H1 (cell line): ENCODE data around the gene CNNM4.

ENCODE experiments used
- ATF2 ChIP-seq: IDR thresholded peaks from 2 replicates; pipeline ENCODE4 v1.6.1; 2012; ENCODE audit warnings: low read length, inconsistent platforms
- CTCF ChIP-seq, 3 experiments: IDR thresholded peaks; 1 replicate in 2 of 3; 2 replicates in 1 of 3; pipeline versions ENCODE4 v1.5.1 to v1.6.1; 2011; ENCODE audit warnings: low read length in 3 of 3, mild to moderate bottlenecking in 3 of 3, inconsistent platforms in 2 of 3, low read depth in 1 of 3, moderate library complexity in 1 of 3; ENCODE audit not compliant: insufficient read depth in 1 of 3; ENCODE audit errors: control extremely low read depth in 1 of 3
- EP300 ChIP-seq, 2 experiments: IDR thresholded peaks; 1 replicate in 1 of 2; 2 replicates in 1 of 2; pipeline ENCODE4 v1.6.1; 2011 to 2012; ENCODE audit warnings: low read depth in 2 of 2, low read length in 2 of 2, mild to moderate bottlenecking in 2 of 2, borderline replicate concordance in 1 of 2, inconsistent platforms in 1 of 2, moderate library complexity in 1 of 2
- EZH2 ChIP-seq: fragments of 200-600 bp; sonication (generic); IDR thresholded peaks from 2 replicates; pipeline ENCODE4 v1.7.1; 2012; ENCODE audit warnings: low read depth, mild to moderate bottlenecking, moderate library complexity, low read length, inconsistent platforms; ENCODE audit not compliant: severe bottlenecking
- JUN ChIP-seq: IDR thresholded peaks from 2 replicates; pipeline ENCODE4 v1.6.1; 2011; ENCODE audit warnings: low read depth, mild to moderate bottlenecking, improper control_type of control experiment, low read length
- SUZ12 ChIP-seq: fragments of 200-600 bp; sonication (generic); IDR thresholded peaks from 2 replicates; pipeline ENCODE4 v1.6.1; 2012; ENCODE audit warnings: mild to moderate bottlenecking, inconsistent platforms, low read length, moderate library complexity, mixed read lengths

DNA sequence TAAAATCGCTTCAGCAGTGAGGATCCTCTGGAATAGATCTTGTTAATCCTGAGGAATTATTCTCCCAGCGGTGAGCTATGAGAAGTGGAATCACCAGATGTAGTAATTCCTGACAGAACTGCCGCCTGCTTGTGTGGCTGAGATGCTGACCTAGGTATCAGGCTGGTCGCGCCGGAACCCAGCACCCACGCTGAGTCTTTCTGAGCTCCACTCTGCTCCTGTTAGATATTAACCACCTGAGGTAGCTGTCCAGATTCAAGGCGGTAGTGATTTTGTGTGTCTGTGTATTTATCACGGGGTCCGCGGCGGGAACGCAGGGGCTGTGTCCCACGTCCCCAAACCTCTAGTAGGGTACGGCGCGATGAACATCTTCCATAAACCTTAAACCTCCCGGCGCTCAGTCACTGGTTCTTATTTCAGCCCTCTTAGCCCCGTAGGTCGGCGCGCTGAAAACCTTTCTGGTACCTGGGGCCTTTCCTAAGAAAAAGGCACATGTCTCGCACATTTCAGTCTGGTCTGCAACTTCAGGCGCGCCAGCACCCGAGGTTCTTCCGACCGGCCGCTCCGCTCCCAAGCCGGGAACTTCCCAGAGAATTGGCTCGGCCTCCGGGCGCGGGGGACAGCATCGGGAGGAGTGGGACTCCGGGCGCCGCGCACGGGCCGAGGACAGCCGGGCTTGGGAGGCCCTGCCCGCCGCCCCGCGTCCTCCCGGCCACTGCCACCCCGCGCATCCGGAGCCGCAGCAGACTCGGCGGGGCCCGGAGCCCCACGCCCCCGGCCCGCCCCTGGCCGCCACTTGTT is 54.8 kb downstream of the CNNM4 start:
- TF ChIP-seq ATF2 (no peak), CTCF (IDR thresholded peaks at IDR 0.05; ENCODE audit: control extremely low read depth in 1 of 3, insufficient read depth in 1 of 3, low read depth in 1 of 3, low read length in 3 of 3) (no peak), EP300 (IDR thresholded peaks at IDR 0.05; ENCODE audit: borderline replicate concordance in 1 of 2, low read depth in 2 of 2, low read length in 2 of 2) (no peak), EZH2 (no peak), SUZ12 (no peak), JUN (no peak)
